ENCODE measurements around the gene FAM177B.

The FAM177B gene

DNA sequence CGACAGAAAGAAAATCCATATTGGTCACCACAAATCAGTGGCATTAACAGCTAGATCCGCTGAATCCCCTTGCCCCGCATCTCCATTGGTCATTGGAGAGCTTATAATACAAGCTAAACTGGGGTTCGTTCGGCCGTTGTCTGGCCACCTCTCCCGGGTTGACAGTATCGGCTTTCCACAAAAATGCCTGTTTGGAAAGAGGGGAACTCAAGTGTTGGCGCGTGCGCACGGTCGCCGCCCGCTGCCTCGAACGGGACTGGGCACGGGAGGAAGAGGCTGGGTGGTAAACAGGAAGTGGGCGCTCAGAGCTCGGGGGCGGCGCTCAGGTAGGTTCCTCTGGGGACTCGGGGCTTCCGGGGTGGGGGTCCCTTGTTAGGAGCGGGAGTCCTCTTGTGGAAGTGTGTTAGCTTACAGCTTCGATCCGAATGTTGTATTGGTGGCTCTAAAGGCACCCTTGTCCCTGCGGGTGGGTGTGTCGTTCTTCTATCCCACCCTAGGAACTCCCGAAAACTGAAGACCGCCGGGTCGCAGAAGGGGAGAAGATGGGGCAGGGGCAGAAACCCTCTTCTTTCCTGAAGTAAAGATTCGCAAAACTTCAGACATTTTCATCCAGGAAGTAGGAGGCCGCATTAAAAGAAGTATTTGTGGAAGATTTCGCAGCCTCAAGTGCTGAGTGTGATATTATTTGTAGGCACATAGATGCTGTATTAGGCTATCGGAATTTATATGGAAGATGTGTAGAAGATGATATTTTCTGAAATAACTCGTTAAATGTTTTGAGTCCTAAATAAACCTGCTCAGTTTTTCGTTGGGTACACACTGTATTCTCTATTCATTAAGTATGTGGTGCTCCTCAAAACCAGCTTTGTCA lies 23.7 kb upstream of the FAM177B start:
- no peak for TF ChIP-seq CREB1 (IDR thresholded peaks at IDR 0.05; ENCODE audit: low read depth)
- TF ChIP-seq YY1 (IDR thresholded peaks at IDR 0.05; ENCODE audit: low read depth) = peak; percentile 80
- no peak for TF ChIP-seq NFIC (IDR thresholded peaks at IDR 0.05)
- TF ChIP-seq CEBPB (IDR thresholded peaks at IDR 0.05) = no peak
- peak; percentile 47; the same call in 1 of the 2 replicates for TF ChIP-seq TCF12 (IDR thresholded peaks at IDR 0.05; ENCODE audit: low read depth)
- TF ChIP-seq, protein P1, sequence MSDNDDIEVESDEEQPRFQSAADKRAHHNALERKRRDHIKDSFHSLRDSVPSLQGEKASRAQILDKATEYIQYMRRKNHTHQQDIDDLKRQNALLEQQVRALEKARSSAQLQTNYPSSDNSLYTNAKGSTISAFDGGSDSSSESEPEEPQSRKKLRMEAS (IDR thresholded peaks at IDR 0.05) = peak; percentile 66
- TF ChIP-seq FOXM1 (IDR thresholded peaks at IDR 0.05; ENCODE audit: borderline replicate concordance, low read depth) = no peak
- TF ChIP-seq, protein P2, sequence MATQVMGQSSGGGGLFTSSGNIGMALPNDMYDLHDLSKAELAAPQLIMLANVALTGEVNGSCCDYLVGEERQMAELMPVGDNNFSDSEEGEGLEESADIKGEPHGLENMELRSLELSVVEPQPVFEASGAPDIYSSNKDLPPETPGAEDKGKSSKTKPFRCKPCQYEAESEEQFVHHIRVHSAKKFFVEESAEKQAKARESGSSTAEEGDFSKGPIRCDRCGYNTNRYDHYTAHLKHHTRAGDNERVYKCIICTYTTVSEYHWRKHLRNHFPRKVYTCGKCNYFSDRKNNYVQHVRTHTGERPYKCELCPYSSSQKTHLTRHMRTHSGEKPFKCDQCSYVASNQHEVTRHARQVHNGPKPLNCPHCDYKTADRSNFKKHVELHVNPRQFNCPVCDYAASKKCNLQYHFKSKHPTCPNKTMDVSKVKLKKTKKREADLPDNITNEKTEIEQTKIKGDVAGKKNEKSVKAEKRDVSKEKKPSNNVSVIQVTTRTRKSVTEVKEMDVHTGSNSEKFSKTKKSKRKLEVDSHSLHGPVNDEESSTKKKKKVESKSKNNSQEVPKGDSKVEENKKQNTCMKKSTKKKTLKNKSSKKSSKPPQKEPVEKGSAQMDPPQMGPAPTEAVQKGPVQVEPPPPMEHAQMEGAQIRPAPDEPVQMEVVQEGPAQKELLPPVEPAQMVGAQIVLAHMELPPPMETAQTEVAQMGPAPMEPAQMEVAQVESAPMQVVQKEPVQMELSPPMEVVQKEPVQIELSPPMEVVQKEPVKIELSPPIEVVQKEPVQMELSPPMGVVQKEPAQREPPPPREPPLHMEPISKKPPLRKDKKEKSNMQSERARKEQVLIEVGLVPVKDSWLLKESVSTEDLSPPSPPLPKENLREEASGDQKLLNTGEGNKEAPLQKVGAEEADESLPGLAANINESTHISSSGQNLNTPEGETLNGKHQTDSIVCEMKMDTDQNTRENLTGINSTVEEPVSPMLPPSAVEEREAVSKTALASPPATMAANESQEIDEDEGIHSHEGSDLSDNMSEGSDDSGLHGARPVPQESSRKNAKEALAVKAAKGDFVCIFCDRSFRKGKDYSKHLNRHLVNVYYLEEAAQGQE (IDR thresholded peaks at IDR 0.05; ENCODE audit: low read depth) = no peak
- TF ChIP-seq RAD21 (IDR thresholded peaks at IDR 0.05; ENCODE audit: low read depth) = no peak
- peak; percentile 41; the same call in 1 of the 2 replicates for TF ChIP-seq TAF1 (IDR thresholded peaks at IDR 0.05; ENCODE audit: low read depth)
- no peak for TF ChIP-seq EP300 (IDR thresholded peaks at IDR 0.05; ENCODE audit: borderline replicate concordance)
- TF ChIP-seq EGR1 (IDR thresholded peaks at IDR 0.05) = no peak
- TF ChIP-seq, protein P3, sequence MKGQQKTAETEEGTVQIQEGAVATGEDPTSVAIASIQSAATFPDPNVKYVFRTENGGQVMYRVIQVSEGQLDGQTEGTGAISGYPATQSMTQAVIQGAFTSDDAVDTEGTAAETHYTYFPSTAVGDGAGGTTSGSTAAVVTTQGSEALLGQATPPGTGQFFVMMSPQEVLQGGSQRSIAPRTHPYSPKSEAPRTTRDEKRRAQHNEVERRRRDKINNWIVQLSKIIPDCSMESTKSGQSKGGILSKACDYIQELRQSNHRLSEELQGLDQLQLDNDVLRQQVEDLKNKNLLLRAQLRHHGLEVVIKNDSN (IDR thresholded peaks at IDR 0.05) = peak; percentile 27; the same call in 1 of the 2 replicates
- TF ChIP-seq TEAD4 (IDR thresholded peaks at IDR 0.05) = no peak
- peak; percentile 43; the same call in 1 of the 2 replicates for TF ChIP-seq ZBTB7A (IDR thresholded peaks at IDR 0.05; ENCODE audit: low read depth)

DNA sequence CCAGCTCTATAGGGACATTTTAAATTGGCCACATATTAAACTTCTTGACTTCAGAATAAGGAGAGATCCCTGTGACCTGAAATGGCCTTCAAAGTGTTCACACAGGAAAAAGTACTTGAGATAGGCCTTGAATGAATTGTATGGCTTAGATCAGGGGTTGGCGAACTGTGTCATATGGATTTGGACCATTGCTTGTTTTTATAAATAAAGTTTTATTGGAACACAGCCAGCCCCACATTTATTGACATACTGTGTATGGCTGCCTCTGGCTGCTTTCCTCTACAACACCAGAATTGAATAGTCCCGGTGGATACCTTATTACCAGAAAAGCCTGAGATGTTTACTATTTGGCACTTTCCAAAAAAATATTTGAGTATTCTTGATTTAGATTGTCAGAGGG lies 20.6 kb upstream of the FAM177B start:
- TF ChIP-seq, protein P2 (IDR thresholded peaks at IDR 0.05; ENCODE audit: low read depth) = no peak

DNA sequence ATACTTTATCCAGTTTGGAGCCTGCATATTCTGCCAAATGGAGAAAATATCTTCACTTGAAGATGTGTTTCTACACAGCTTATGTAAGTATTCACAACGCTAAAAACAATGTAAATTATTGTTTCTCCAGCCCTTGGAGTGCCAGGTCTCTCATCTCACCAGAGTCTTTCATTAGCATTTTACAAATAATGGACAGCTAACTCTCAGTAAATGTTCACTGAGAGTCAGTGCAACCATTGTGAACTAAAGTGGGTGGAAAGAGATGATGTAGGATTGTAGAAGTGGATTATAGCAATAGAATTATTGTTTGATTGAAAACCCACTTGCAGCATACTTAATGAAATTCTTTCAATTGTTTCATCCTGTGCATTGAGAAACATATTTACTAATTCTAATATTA lies 8.3 kb upstream of the FAM177B start:
- no peak for TF ChIP-seq TAF1 (IDR thresholded peaks at IDR 0.05; ENCODE audit: low read depth)
- TF ChIP-seq, protein P3 (IDR thresholded peaks at IDR 0.05) = no peak
- TF ChIP-seq YY1 (IDR thresholded peaks at IDR 0.05; ENCODE audit: low read depth) = no peak
- TF ChIP-seq EGR1 (IDR thresholded peaks at IDR 0.05) = no peak
- no peak for TF ChIP-seq TEAD4 (IDR thresholded peaks at IDR 0.05)
- no peak for TF ChIP-seq CEBPB (IDR thresholded peaks at IDR 0.05)
- no peak for TF ChIP-seq NFIC (IDR thresholded peaks at IDR 0.05)
- TF ChIP-seq EP300 (IDR thresholded peaks at IDR 0.05; ENCODE audit: borderline replicate concordance) = no peak
- TF ChIP-seq, protein P1 (IDR thresholded peaks at IDR 0.05) = no peak
- TF ChIP-seq RAD21 (IDR thresholded peaks at IDR 0.05; ENCODE audit: low read depth) = no peak
- no peak for TF ChIP-seq ZBTB7A (IDR thresholded peaks at IDR 0.05; ENCODE audit: low read depth)

DNA sequence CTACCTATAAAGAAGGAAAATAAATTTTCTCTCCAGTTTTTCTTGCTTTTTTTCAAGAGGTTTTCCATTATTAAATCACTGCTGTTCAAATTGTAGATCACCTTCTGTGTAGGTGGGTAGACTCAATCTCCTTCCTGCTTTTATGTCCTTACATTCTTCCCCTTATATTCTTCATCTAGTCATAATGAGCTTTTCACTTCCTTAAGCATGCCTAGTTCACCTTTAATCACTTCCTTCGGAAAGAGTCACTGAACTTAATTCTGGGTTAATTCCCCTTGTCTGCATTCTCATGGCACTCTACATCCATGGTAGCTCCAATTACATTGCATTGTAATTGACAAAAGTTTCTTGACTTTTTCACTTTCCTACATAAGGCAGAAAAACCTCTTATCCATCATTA lies 6.1 kb upstream of the FAM177B start:
- TF ChIP-seq, protein P1 (IDR thresholded peaks at IDR 0.05) = no peak
- TF ChIP-seq TEAD4 (IDR thresholded peaks at IDR 0.05) = no peak
- TF ChIP-seq TCF12 (IDR thresholded peaks at IDR 0.05; ENCODE audit: low read depth) = no peak
- TF ChIP-seq NFIC (IDR thresholded peaks at IDR 0.05) = no peak
- no peak for TF ChIP-seq EGR1 (IDR thresholded peaks at IDR 0.05)
- no peak for TF ChIP-seq ZBTB7A (IDR thresholded peaks at IDR 0.05; ENCODE audit: low read depth)
- no peak for TF ChIP-seq TAF1 (IDR thresholded peaks at IDR 0.05; ENCODE audit: low read depth)
- TF ChIP-seq FOXM1 (IDR thresholded peaks at IDR 0.05; ENCODE audit: borderline replicate concordance, low read depth) = no peak
- TF ChIP-seq, protein P3 (IDR thresholded peaks at IDR 0.05) = no peak
- TF ChIP-seq CREB1 (IDR thresholded peaks at IDR 0.05; ENCODE audit: low read depth) = no peak
- TF ChIP-seq YY1 (IDR thresholded peaks at IDR 0.05; ENCODE audit: low read depth) = no peak
- no peak for TF ChIP-seq EP300 (IDR thresholded peaks at IDR 0.05; ENCODE audit: borderline replicate concordance)
- TF ChIP-seq CEBPB (IDR thresholded peaks at IDR 0.05) = no peak
- TF ChIP-seq, protein P2 (IDR thresholded peaks at IDR 0.05; ENCODE audit: low read depth) = no peak
- TF ChIP-seq RAD21 (IDR thresholded peaks at IDR 0.05; ENCODE audit: low read depth) = no peak
